ENCODE measurements around the gene BLOC1S4.

The BLOC1S4 gene

GRCh38 chr4:6676722-6677558 lies 39.0 kb upstream of the BLOC1S4 start:
- TF ChIP-seq EZH2 (IDR thresholded peaks at IDR 0.05) (no peak), POLR2AphosphoS5 (IDR thresholded peaks at IDR 0.05; ENCODE audit: borderline replicate concordance, low read depth, low read length) (no peak), FOXP2 (optimal IDR thresholded peaks at IDR 0.05; ENCODE audit: control extremely low read depth, extremely low read length, insufficient read depth) (no peak)
- no peak overlapping the region for H3K27ac ChIP-seq
- H3K9me3 ChIP-seq (ENCODE audit: low read depth, low read length) = no peaks in the 10 kb centered on the region
- H3K9ac ChIP-seq (ENCODE audit: insufficient read length) = no peak overlapping the region
- no peak overlapping the region for H3K4me3 ChIP-seq
- H3K36me3 ChIP-seq (ENCODE audit: insufficient read depth, low read length) = no peaks in the 10 kb centered on the region; the same call in 1 of the 2 replicates
- no peak for DNase-seq (ENCODE audit: low read depth, low spot score)

- DNase-seq (ENCODE audit: low read depth, low spot score) = no peak
- H3K9ac ChIP-seq (ENCODE audit: insufficient read length) = no peak overlapping the region
- H3K4me3 ChIP-seq = no peak overlapping the region
- TF ChIP-seq FOXP2 (optimal IDR thresholded peaks at IDR 0.05; ENCODE audit: control extremely low read depth, extremely low read length, insufficient read depth) (no peak), POLR2AphosphoS5 (IDR thresholded peaks at IDR 0.05; ENCODE audit: borderline replicate concordance, low read depth, low read length) (no peak), EZH2 (IDR thresholded peaks at IDR 0.05) (no peak)
- H3K9me3 ChIP-seq (ENCODE audit: low read depth, low read length) = no peaks in the 10 kb centered on the region
- H3K27ac ChIP-seq = no peak overlapping the region
- no peaks in the 10 kb centered on the region; the same call in 1 of the 2 replicates for H3K36me3 ChIP-seq (ENCODE audit: insufficient read depth, low read length)
Measured at GRCh38 chr4:6680372-6681034, 35.5 kb upstream of the BLOC1S4 start.

GRCh38 chr4:6681191-6681590 lies 34.8 kb upstream of the BLOC1S4 start:
- H3K36me3 ChIP-seq (ENCODE audit: insufficient read depth, low read length) = no peaks in the 10 kb centered on the region
- H3K9ac ChIP-seq (ENCODE audit: insufficient read length) = no peak overlapping the region
- no peaks in the 10 kb centered on the region for H3K9me3 ChIP-seq (ENCODE audit: low read depth, low read length)
- no peak overlapping the region for H3K4me3 ChIP-seq
- no peak for DNase-seq (ENCODE audit: low read depth, low spot score)
- no peak overlapping the region for H3K27ac ChIP-seq
- TF ChIP-seq EZH2 (IDR thresholded peaks at IDR 0.05) = no peak
- TF ChIP-seq POLR2AphosphoS5 (IDR thresholded peaks at IDR 0.05; ENCODE audit: borderline replicate concordance, low read depth, low read length) = no peak
- no peak for TF ChIP-seq FOXP2 (optimal IDR thresholded peaks at IDR 0.05; ENCODE audit: control extremely low read depth, extremely low read length, insufficient read depth)

GRCh38 chr4:6682862-6683590 lies 32.9 kb upstream of the BLOC1S4 start:
- H3K36me3 ChIP-seq (ENCODE audit: insufficient read depth, low read length) = no peaks in the 10 kb centered on the region
- no peak overlapping the region for H3K4me3 ChIP-seq
- no peaks in the 10 kb centered on the region for H3K9me3 ChIP-seq (ENCODE audit: low read depth, low read length)
- TF ChIP-seq FOXP2 (optimal IDR thresholded peaks at IDR 0.05; ENCODE audit: control extremely low read depth, extremely low read length, insufficient read depth) (no peak), EZH2 (IDR thresholded peaks at IDR 0.05) (no peak), POLR2AphosphoS5 (IDR thresholded peaks at IDR 0.05; ENCODE audit: borderline replicate concordance, low read depth, low read length) (no peak)
- H3K27ac ChIP-seq = no peak overlapping the region
- H3K9ac ChIP-seq (ENCODE audit: insufficient read length) = no peak overlapping the region
- DNase-seq (ENCODE audit: low read depth, low spot score) = no peak

GRCh38 chr4:6684656-6685055 lies 31.3 kb upstream of the BLOC1S4 start:
- Histone ChIP-seq H3K9me3 (ENCODE audit: low read depth, low read length) (no peaks in the 10 kb centered on the region), H3K4me3 (no peak overlapping the region), H3K27ac (no peak overlapping the region), H3K9ac (ENCODE audit: insufficient read length) (no peak overlapping the region), H3K36me3 (ENCODE audit: insufficient read depth, low read length) (no peaks in the 10 kb centered on the region)
- DNase-seq (ENCODE audit: low read depth, low spot score) = no peak
- TF ChIP-seq FOXP2 (optimal IDR thresholded peaks at IDR 0.05; ENCODE audit: control extremely low read depth, extremely low read length, insufficient read depth) = no peak
- TF ChIP-seq POLR2AphosphoS5 (IDR thresholded peaks at IDR 0.05; ENCODE audit: borderline replicate concordance, low read depth, low read length) = no peak
- no peak for TF ChIP-seq EZH2 (IDR thresholded peaks at IDR 0.05)

- Histone ChIP-seq H3K9me3 (ENCODE audit: low read depth, low read length) (no peaks in the 10 kb centered on the region), H3K36me3 (ENCODE audit: insufficient read depth, low read length) (no peaks in the 10 kb centered on the region), H3K27ac (no peak overlapping the region), H3K9ac (ENCODE audit: insufficient read length) (no peak overlapping the region), H3K4me3 (no peak overlapping the region)
- DNase-seq (ENCODE audit: low read depth, low spot score) = no peak
- no peak for TF ChIP-seq FOXP2 (optimal IDR thresholded peaks at IDR 0.05; ENCODE audit: control extremely low read depth, extremely low read length, insufficient read depth)
- TF ChIP-seq EZH2 (IDR thresholded peaks at IDR 0.05) = no peak
- no peak for TF ChIP-seq POLR2AphosphoS5 (IDR thresholded peaks at IDR 0.05; ENCODE audit: borderline replicate concordance, low read depth, low read length)
Measured at GRCh38 chr4:6686104-6686787, 29.7 kb upstream of the BLOC1S4 start.

- H3K9ac ChIP-seq (ENCODE audit: insufficient read length) = no peak overlapping the region
- no peaks in the 10 kb centered on the region for H3K9me3 ChIP-seq (ENCODE audit: low read depth, low read length)
- H3K4me3 ChIP-seq = no peak overlapping the region
- TF ChIP-seq FOXP2 (optimal IDR thresholded peaks at IDR 0.05; ENCODE audit: control extremely low read depth, extremely low read length, insufficient read depth) (no peak), EZH2 (IDR thresholded peaks at IDR 0.05) (no peak), POLR2AphosphoS5 (IDR thresholded peaks at IDR 0.05; ENCODE audit: borderline replicate concordance, low read depth, low read length) (no peak)
- H3K27ac ChIP-seq = no peak overlapping the region
- no peaks in the 10 kb centered on the region for H3K36me3 ChIP-seq (ENCODE audit: insufficient read depth, low read length)
- DNase-seq (ENCODE audit: low read depth, low spot score) = no peak
Measured at GRCh38 chr4:6687947-6688878, 27.8 kb upstream of the BLOC1S4 start.

Measured in SK-N-MC (cell line).